H9 (cell line): ENCODE measurements around the gene RNF41. TPM values are rescaled to one million over a fixed set of nuclear protein-coding genes. Genes with fewer than 3 reads are reported as not detected.

Experiments used
- DNase-seq: peaks from one replicate; pipeline ENCODE4 v3.0.0-alpha.2; 2017
- H2AFZ ChIP-seq: one replicate; pipeline ENCODE4 v1.6.1; 2013; ENCODE audit warnings: mild to moderate bottlenecking, low read length, control low read depth, moderate library complexity
- H2AK5ac ChIP-seq: 2 replicates; pipeline ENCODE4 v1.6.1; 2013; ENCODE audit warnings: low read length, control low read depth, mixed read lengths; ENCODE audit not compliant: insufficient read length
- H2BK120ac ChIP-seq: one replicate; pipeline ENCODE4 v1.6.1; 2013; ENCODE audit warnings: low read depth, mild to moderate bottlenecking, low read length, control low read depth, inconsistent platforms; ENCODE audit not compliant: poor library complexity, severe bottlenecking
- H2BK12ac ChIP-seq: 2 replicates; pipeline ENCODE4 v1.6.1; 2013; ENCODE audit warnings: low read length, control low read depth, mixed read lengths, low read depth; ENCODE audit not compliant: insufficient read length
- H2BK15ac ChIP-seq: 2 replicates; pipeline ENCODE4 v1.6.1; 2013; ENCODE audit warnings: low read depth, low read length, control low read depth
- H2BK20ac ChIP-seq: one replicate; pipeline ENCODE4 v1.6.1; 2013; ENCODE audit warnings: low read depth, mild to moderate bottlenecking, low read length, control low read depth, inconsistent platforms; ENCODE audit not compliant: poor library complexity, severe bottlenecking
- H2BK5ac ChIP-seq: 2 replicates; pipeline ENCODE4 v1.6.1; 2013; ENCODE audit warnings: low read length, control low read depth, mixed read lengths; ENCODE audit not compliant: insufficient read length
- H3K14ac ChIP-seq: 2 replicates; pipeline ENCODE4 v1.6.1; 2013; ENCODE audit warnings: low read length, control low read depth; ENCODE audit not compliant: insufficient read depth
- H3K18ac ChIP-seq: 2 replicates; pipeline ENCODE4 v1.6.1; 2013; ENCODE audit warnings: low read depth, mild to moderate bottlenecking, mixed read lengths, low read length, control low read depth; ENCODE audit not compliant: insufficient read length
- H3K23ac ChIP-seq: 2 replicates; pipeline ENCODE4 v1.6.1; 2013; ENCODE audit warnings: low read length, control low read depth, mixed read lengths, low read depth; ENCODE audit not compliant: insufficient read length
- H3K23me2 ChIP-seq: 2 replicates; pipeline ENCODE4 v1.6.1; 2013; ENCODE audit warnings: low read depth, mild to moderate bottlenecking, mixed read lengths, low read length, control low read depth; ENCODE audit not compliant: insufficient read length, poor library complexity, severe bottlenecking
- H3K27ac ChIP-seq: 2 replicates; pipeline ENCODE4 v1.5.1; 2013; ENCODE audit warnings: low read length, control low read depth, mixed read lengths, low read depth; ENCODE audit not compliant: insufficient read length
- H3K27me3 ChIP-seq: 2 replicates; pipeline ENCODE4 v1.6.1; 2013; ENCODE audit warnings: low read length, control low read depth, inconsistent platforms; ENCODE audit not compliant: insufficient read depth
- H3K4ac ChIP-seq: 2 replicates; pipeline ENCODE4 v1.6.1; 2013; ENCODE audit warnings: low read depth, mild to moderate bottlenecking, control low read depth, inconsistent platforms, low read length, moderate library complexity
- H3K4me1 ChIP-seq: 2 replicates; pipeline ENCODE4 v1.6.1; 2013; ENCODE audit warnings: low read length, control low read depth, inconsistent platforms; ENCODE audit not compliant: insufficient read depth
- H3K4me2 ChIP-seq: 2 replicates; pipeline ENCODE4 v1.6.1; 2013; ENCODE audit warnings: low read length, control low read depth, mixed read lengths; ENCODE audit not compliant: insufficient read length, insufficient read depth
- H3K56ac ChIP-seq: 2 replicates; pipeline ENCODE4 v1.6.1; 2013; ENCODE audit warnings: low read depth, mild to moderate bottlenecking, mixed read lengths, low read length, control low read depth; ENCODE audit not compliant: insufficient read length
- H3K79me1 ChIP-seq: 2 replicates; pipeline ENCODE4 v1.6.1; 2013; ENCODE audit warnings: low read depth, mild to moderate bottlenecking, moderate library complexity, low read length, control low read depth, inconsistent platforms; ENCODE audit not compliant: insufficient read depth, poor library complexity, severe bottlenecking
- H3K79me2 ChIP-seq: 2 replicates; pipeline ENCODE4 v1.6.1; 2013; ENCODE audit warnings: low read length, control low read depth, inconsistent platforms; ENCODE audit not compliant: insufficient read depth
- H3K9ac ChIP-seq: 2 replicates; pipeline ENCODE4 v1.6.1; 2013; ENCODE audit warnings: low read length, control low read depth, mixed read lengths; ENCODE audit not compliant: insufficient read length; ENCODE audit errors: extremely low read depth
- H3K9me3 ChIP-seq: one replicate; pipeline ENCODE4 v1.6.1; 2013; ENCODE audit warnings: low read depth, low read length, inconsistent platforms; ENCODE audit not compliant: control insufficient read depth
- H3T11ph ChIP-seq: one replicate; pipeline ENCODE4 v1.6.1; 2013; ENCODE audit warnings: mild to moderate bottlenecking, low read length, control low read depth, inconsistent platforms
- H4K20me1 ChIP-seq: one replicate; pipeline ENCODE4 v1.6.1; 2013; ENCODE audit not compliant: control insufficient read depth, insufficient read length, insufficient read depth
- H4K5ac ChIP-seq: 2 replicates; pipeline ENCODE4 v1.6.1; 2013; ENCODE audit warnings: low read depth, mild to moderate bottlenecking, mixed read lengths, low read length, control low read depth; ENCODE audit not compliant: insufficient read length
- H4K8ac ChIP-seq: replicated peaks from 2 replicates; pipeline ENCODE4 v1.6.1; 2013; ENCODE audit warnings: low read length, control low read depth, mixed read lengths, low read depth; ENCODE audit not compliant: insufficient read length
- H4K91ac ChIP-seq: 2 replicates; pipeline ENCODE4 v1.6.1; 2013; ENCODE audit warnings: low read depth, mild to moderate bottlenecking, moderate library complexity, mixed read lengths, low read length, control low read depth; ENCODE audit not compliant: insufficient read length
- H3K27ac Mint-ChIP-seq, 3 experiments: 2 replicates in 2 of 3; 3 replicates in 1 of 3; pipeline ENCODE4 v1.8.0; 2020 to 2021; ENCODE audit warnings: mixed read lengths in 3 of 3, mild to moderate bottlenecking in 1 of 3, moderate library complexity in 1 of 3
- H3K27me3 Mint-ChIP-seq: 2 replicates; pipeline ENCODE4 v1.8.0; 2021; ENCODE audit warnings: low read depth, mild to moderate bottlenecking, moderate library complexity, mixed read lengths
- H3K36me3 Mint-ChIP-seq, 3 experiments: 2 replicates in 2 of 3; 3 replicates in 1 of 3; pipeline ENCODE4 v1.8.0; 2020 to 2021; ENCODE audit warnings: low read depth in 3 of 3, mixed read lengths in 3 of 3; ENCODE audit not compliant: insufficient read depth in 1 of 3
- H3K4me1 Mint-ChIP-seq, 2 experiments: 2 replicates each; pipeline ENCODE4 v1.8.0; 2020; ENCODE audit warnings: mixed read lengths in 2 of 2
- H3K4me3 Mint-ChIP-seq, 2 experiments: 2 replicates in 1 of 2; 3 replicates in 1 of 2; pipeline ENCODE4 v1.8.0; 2020 to 2021; ENCODE audit warnings: mild to moderate bottlenecking in 2 of 2, mixed read lengths in 2 of 2, moderate library complexity in 1 of 2
- H3K9me3 Mint-ChIP-seq, 2 experiments: 2 replicates in 1 of 2; 3 replicates in 1 of 2; pipeline ENCODE4 v1.8.0; 2020; ENCODE audit warnings: mild to moderate bottlenecking in 2 of 2, mixed read lengths in 2 of 2, moderate library complexity in 1 of 2
- WGBS: extraction: QIAGEN DNeasy Blood & Tissue Kit; methylation state at CpG from one replicate; pipeline ENCODE4 v1.1.7; 2013; ENCODE audit warnings: missing lambda C conversion rate, low lambda C conversion rate, mixed read lengths; ENCODE audit not compliant: insufficient read length; ENCODE audit errors: extremely low coverage; 5-methylcytosine and 5-hydroxymethylcytosine counted together
- total RNA-seq: library from RNA; stranded (reverse); gene quantifications from 2 replicates; pipeline ENCODE4 v1.2.1, GENCODE V29; 2021
- TF ChIP-seq, protein P1 (sequence below): fragments of 200-600 bp; sonication (generic); conservative IDR thresholded peaks from 3 replicates; pipeline ENCODE4 v1.8.0; 2021; ENCODE audit warnings: antibody characterized with exemption, mild to moderate bottlenecking

RNF41 gene
- total RNA-seq, 1 experiment from 2014 or later = 60.8 TPM

- Histone ChIP-seq H2AK5ac (peak within 1 kb of the TSS; percentile 71), H2BK15ac (no peak within 1 kb of the TSS), H2BK20ac (no peak within 1 kb of the TSS), H4K8ac (no peak within 1 kb of the TSS), H3K27ac (peak within 1 kb of the TSS; percentile 15), H3K27me3 (no peaks in the 10 kb centered on the region), H3T11ph (peak within 1 kb of the TSS; percentile 56), H3K4ac (no peak within 1 kb of the TSS; the same call in 1 of the 2 replicates), H2BK120ac (no peak within 1 kb of the TSS), H4K20me1 (peaks cover 3% of the 10 kb centered on the region), H3K4me1 (peaks cover 2% of the 10 kb centered on the region; the same call in 1 of the 2 replicates), H3K79me1 (no peaks in the 10 kb centered on the region), H3K4me2 (peak within 1 kb of the TSS; percentile 58), H3K79me2 (no peaks in the 10 kb centered on the region; the same call in 1 of the 2 replicates), H2BK5ac (no peak within 1 kb of the TSS), H3K9ac (peak within 1 kb of the TSS; percentile 61), H3K9me3 (no peaks in the 10 kb centered on the region), H3K23ac (no peak within 1 kb of the TSS), H3K14ac (peak within 1 kb of the TSS; percentile 87; the same call in 1 of the 2 replicates), H4K91ac (peak within 1 kb of the TSS; percentile 36), H4K5ac (peak within 1 kb of the TSS; percentile 57), H3K56ac (peak within 1 kb of the TSS; percentile 2), H3K18ac (peak within 1 kb of the TSS; percentile 86), H2AFZ (peak within 1 kb of the TSS; percentile 19), H2BK12ac (peak within 1 kb of the TSS; percentile 30), H3K23me2 (peaks cover 26% of the 10 kb centered on the region)
- H3K4me1 Mint-ChIP-seq = peaks cover 32 to 39% of the 10 kb centered on the region in 2 experiments
- no CpG with 5 or more reads among the region's 41 CpGs for WGBS
- peak within 1 kb of the TSS; percentile 86 to 98 (median 97) for H3K27ac Mint-ChIP-seq
- H3K9me3 Mint-ChIP-seq = no peaks in the 10 kb centered on the region; a peak in 1 of 5 replicates
- peak; percentile 100 for DNase-seq
- TF ChIP-seq, protein P1, sequence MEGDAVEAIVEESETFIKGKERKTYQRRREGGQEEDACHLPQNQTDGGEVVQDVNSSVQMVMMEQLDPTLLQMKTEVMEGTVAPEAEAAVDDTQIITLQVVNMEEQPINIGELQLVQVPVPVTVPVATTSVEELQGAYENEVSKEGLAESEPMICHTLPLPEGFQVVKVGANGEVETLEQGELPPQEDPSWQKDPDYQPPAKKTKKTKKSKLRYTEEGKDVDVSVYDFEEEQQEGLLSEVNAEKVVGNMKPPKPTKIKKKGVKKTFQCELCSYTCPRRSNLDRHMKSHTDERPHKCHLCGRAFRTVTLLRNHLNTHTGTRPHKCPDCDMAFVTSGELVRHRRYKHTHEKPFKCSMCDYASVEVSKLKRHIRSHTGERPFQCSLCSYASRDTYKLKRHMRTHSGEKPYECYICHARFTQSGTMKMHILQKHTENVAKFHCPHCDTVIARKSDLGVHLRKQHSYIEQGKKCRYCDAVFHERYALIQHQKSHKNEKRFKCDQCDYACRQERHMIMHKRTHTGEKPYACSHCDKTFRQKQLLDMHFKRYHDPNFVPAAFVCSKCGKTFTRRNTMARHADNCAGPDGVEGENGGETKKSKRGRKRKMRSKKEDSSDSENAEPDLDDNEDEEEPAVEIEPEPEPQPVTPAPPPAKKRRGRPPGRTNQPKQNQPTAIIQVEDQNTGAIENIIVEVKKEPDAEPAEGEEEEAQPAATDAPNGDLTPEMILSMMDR = peak; percentile 92
- peaks cover 5 to 14% (median 13%) of the 10 kb centered on the region in 3 experiments; a peak in 6 of 7 replicates for H3K36me3 Mint-ChIP-seq
- peak within 1 kb of the TSS; percentile 98 to 99 for H3K4me3 Mint-ChIP-seq
- no peaks in the 10 kb centered on the region for H3K27me3 Mint-ChIP-seq
These were observed 2.5 kb upstream of the RNF41 start, which contains the start of gene NABP2 for GRCh38 chr12:56224102-56224701. Gene NABP2 (plus strand): TSS chr12:56224342. CDS start chr12:56224857, 515 bp downstream.
